Fibroblast of mammary gland (primary cell): ENCODE measurements around the gene CASP1.

ENCODE experiments used
- DNase-seq: peaks from one replicate; pipeline ENCODE4 v3.0.0-alpha.2; 2010; ENCODE audit warnings: low read depth
- H3K4me3 ChIP-seq: 2 replicates; pipeline ENCODE4 v1.5.1; 2011; ENCODE audit warnings: low read depth, mild to moderate bottlenecking, low read length, moderate library complexity; ENCODE audit not compliant: control insufficient read depth
- CTCF ChIP-seq: conservative IDR thresholded peaks from 2 replicates; pipeline ENCODE4 v1.5.1; 2011; ENCODE audit warnings: low read depth, low read length, inconsistent platforms; ENCODE audit not compliant: control insufficient read depth, insufficient read depth

The CASP1 gene

GRCh38 chr11:105024394-105024793 is 10.6 kb downstream of the CASP1 start:
- H3K4me3 ChIP-seq, result no peak overlapping the region
- DNase-seq, result no peak
- TF ChIP-seq CTCF, result no peak

GRCh38 chr11:105023003-105023402 is 11.9 kb downstream of the CASP1 start, which contains the start of gene CASP5:
Gene CASP5 (minus strand): TSS chr11:105023168. CDS start chr11:105023136, 32 bp downstream.
- DNase-seq, result no peak
- H3K4me3 ChIP-seq, result no peak within 1 kb of the TSS
- TF ChIP-seq CTCF, result no peak

GRCh38 chr11:105022527-105022926 is 12.4 kb downstream of the CASP1 start:
- no peak for TF ChIP-seq CTCF
- no peak overlapping the region for H3K4me3 ChIP-seq
- no peak for DNase-seq

GRCh38 chr11:105007463-105007862 is 27.5 kb downstream of the CASP1 start:
- no peak overlapping the region for H3K4me3 ChIP-seq
- DNase-seq, result no peak
- TF ChIP-seq CTCF, result no peak

GRCh38 chr11:105005451-105005845 is 29.5 kb downstream of the CASP1 start:
- no peak overlapping the region for H3K4me3 ChIP-seq
- no peak for TF ChIP-seq CTCF
- DNase-seq, result no peak

GRCh38 chr11:105004021-105004420 is 30.9 kb downstream of the CASP1 start:
- H3K4me3 ChIP-seq, result no peak overlapping the region
- no peak for TF ChIP-seq CTCF
- DNase-seq, result peak; percentile 80

GRCh38 chr11:105003151-105003550 is 31.8 kb downstream of the CASP1 start:
- no peak for DNase-seq
- no peak overlapping the region for H3K4me3 ChIP-seq
- TF ChIP-seq CTCF, result no peak
